HL-60 (cell line): Measurements from ENCODE around the gene QSOX2.

ENCODE experiments used
- DNase-seq, 2 experiments: peaks; one replicate each; pipeline ENCODE4 v3.0.0-alpha.2; 2010 to 2020; ENCODE audit warnings: low read depth in 1 of 2, low spot score in 1 of 2
- H3K27ac ChIP-seq: fragments of 250-450 bp; sonication (Bioruptor Pico); replicated peaks from 2 replicates; pipeline ENCODE4 v1.5.1; 2020; ENCODE audit warnings: mild to moderate bottlenecking, moderate library complexity
- H3K27me3 ChIP-seq: fragments of 250-450 bp; sonication (Bioruptor Pico); 2 replicates; pipeline ENCODE4 v1.5.1; 2021; ENCODE audit warnings: mild to moderate bottlenecking, moderate library complexity; ENCODE audit not compliant: insufficient read depth, poor library complexity, severe bottlenecking
- H3K4me3 ChIP-seq: replicated peaks from 2 replicates; pipeline ENCODE4 v1.5.1; 2011; ENCODE audit warnings: mild to moderate bottlenecking, control low read depth, low read length; ENCODE audit not compliant: insufficient read depth
- GABPA ChIP-seq: IDR thresholded peaks from 2 replicates; pipeline ENCODE4 v1.6.1; 2012; ENCODE audit warnings: low read depth
- POLR2AphosphoS5 ChIP-seq: IDR thresholded peaks from 2 replicates; pipeline ENCODE4 v1.6.1; 2012; ENCODE audit warnings: low read depth
- SPI1 ChIP-seq: IDR thresholded peaks from 2 replicates; pipeline ENCODE4 v1.6.1; 2012; ENCODE audit warnings: low read depth, mild to moderate bottlenecking, borderline replicate concordance
- TF ChIP-seq, protein P1 (sequence below): IDR thresholded peaks from 2 replicates; pipeline ENCODE4 v1.6.1; 2012; ENCODE audit warnings: low read depth; ENCODE audit not compliant: insufficient replicate concordance
- TF ChIP-seq, protein P2 (sequence below): IDR thresholded peaks from one replicate; pipeline ENCODE4 v1.5.1; 2011; ENCODE audit warnings: low read length, control low read depth, inconsistent platforms; ENCODE audit not compliant: insufficient read depth

Gene QSOX2

DNA sequence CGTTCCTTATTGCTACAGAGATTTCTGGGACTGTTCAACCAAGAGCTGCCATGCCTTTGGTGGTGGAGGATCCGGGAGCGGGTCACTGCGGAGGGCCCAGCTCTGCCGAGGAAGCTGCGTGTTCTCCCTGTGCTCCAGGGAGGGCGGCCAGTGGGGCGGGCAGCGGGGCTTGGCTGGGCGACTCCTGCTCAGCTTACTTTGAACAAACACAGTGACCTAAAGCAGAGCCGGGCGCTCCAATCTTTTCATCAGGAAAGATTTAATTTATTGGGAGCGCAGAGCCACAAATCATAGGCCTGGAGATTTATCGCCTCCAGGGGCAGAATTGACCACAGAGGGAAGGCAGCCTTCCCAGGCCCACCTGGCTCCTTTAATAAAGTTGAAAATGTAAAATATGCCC lies 68.4 kb downstream of the QSOX2 start:
- H3K27ac ChIP-seq: no peak overlapping the region
- TF ChIP-seq, protein P1, sequence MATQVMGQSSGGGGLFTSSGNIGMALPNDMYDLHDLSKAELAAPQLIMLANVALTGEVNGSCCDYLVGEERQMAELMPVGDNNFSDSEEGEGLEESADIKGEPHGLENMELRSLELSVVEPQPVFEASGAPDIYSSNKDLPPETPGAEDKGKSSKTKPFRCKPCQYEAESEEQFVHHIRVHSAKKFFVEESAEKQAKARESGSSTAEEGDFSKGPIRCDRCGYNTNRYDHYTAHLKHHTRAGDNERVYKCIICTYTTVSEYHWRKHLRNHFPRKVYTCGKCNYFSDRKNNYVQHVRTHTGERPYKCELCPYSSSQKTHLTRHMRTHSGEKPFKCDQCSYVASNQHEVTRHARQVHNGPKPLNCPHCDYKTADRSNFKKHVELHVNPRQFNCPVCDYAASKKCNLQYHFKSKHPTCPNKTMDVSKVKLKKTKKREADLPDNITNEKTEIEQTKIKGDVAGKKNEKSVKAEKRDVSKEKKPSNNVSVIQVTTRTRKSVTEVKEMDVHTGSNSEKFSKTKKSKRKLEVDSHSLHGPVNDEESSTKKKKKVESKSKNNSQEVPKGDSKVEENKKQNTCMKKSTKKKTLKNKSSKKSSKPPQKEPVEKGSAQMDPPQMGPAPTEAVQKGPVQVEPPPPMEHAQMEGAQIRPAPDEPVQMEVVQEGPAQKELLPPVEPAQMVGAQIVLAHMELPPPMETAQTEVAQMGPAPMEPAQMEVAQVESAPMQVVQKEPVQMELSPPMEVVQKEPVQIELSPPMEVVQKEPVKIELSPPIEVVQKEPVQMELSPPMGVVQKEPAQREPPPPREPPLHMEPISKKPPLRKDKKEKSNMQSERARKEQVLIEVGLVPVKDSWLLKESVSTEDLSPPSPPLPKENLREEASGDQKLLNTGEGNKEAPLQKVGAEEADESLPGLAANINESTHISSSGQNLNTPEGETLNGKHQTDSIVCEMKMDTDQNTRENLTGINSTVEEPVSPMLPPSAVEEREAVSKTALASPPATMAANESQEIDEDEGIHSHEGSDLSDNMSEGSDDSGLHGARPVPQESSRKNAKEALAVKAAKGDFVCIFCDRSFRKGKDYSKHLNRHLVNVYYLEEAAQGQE: no peak
- TF ChIP-seq POLR2AphosphoS5: no peak
- TF ChIP-seq GABPA: no peak
- no peak for TF ChIP-seq SPI1
- TF ChIP-seq, protein P2, sequence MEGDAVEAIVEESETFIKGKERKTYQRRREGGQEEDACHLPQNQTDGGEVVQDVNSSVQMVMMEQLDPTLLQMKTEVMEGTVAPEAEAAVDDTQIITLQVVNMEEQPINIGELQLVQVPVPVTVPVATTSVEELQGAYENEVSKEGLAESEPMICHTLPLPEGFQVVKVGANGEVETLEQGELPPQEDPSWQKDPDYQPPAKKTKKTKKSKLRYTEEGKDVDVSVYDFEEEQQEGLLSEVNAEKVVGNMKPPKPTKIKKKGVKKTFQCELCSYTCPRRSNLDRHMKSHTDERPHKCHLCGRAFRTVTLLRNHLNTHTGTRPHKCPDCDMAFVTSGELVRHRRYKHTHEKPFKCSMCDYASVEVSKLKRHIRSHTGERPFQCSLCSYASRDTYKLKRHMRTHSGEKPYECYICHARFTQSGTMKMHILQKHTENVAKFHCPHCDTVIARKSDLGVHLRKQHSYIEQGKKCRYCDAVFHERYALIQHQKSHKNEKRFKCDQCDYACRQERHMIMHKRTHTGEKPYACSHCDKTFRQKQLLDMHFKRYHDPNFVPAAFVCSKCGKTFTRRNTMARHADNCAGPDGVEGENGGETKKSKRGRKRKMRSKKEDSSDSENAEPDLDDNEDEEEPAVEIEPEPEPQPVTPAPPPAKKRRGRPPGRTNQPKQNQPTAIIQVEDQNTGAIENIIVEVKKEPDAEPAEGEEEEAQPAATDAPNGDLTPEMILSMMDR: no peak
- H3K27me3 ChIP-seq: no peaks in the 10 kb centered on the region
- H3K4me3 ChIP-seq: no peak overlapping the region
- DNase-seq: no peak

DNA sequence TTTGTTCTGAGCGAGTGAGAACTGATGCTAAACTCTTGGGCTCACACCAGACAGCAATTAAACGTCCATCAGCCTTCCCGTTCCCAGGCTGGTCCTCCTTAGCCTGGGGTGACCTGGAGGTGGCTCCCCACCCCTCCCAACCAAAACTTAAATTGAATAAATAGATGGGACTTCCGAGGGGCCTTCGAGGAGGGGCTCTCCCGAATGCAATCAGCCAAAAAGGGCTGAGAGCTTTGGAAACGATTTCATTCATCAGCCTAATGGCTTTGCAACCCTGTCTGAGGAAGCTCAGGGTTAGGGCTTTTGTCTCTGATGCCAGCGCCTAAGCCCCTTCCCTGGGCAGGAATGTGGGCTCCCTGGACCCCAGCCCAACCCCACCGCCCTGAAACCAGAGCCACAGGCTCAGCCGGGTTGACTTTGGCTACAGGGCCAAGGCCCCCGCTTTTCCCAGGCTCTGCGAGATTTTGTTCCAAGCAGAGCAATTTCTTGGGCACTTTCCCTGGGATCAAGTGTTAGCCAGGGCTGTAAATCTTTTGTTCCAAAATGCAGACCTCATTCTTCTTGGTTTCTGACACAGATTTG lies 69.9 kb downstream of the QSOX2 start:
- Histone ChIP-seq H3K4me3 (no peak overlapping the region), H3K27me3 (no peaks in the 10 kb centered on the region), H3K27ac (no peak overlapping the region)
- DNase-seq: no peak
- TF ChIP-seq POLR2AphosphoS5 (no peak), GABPA (no peak), SPI1 (no peak)
- TF ChIP-seq, protein P1: no peak
- TF ChIP-seq, protein P2: no peak

DNA sequence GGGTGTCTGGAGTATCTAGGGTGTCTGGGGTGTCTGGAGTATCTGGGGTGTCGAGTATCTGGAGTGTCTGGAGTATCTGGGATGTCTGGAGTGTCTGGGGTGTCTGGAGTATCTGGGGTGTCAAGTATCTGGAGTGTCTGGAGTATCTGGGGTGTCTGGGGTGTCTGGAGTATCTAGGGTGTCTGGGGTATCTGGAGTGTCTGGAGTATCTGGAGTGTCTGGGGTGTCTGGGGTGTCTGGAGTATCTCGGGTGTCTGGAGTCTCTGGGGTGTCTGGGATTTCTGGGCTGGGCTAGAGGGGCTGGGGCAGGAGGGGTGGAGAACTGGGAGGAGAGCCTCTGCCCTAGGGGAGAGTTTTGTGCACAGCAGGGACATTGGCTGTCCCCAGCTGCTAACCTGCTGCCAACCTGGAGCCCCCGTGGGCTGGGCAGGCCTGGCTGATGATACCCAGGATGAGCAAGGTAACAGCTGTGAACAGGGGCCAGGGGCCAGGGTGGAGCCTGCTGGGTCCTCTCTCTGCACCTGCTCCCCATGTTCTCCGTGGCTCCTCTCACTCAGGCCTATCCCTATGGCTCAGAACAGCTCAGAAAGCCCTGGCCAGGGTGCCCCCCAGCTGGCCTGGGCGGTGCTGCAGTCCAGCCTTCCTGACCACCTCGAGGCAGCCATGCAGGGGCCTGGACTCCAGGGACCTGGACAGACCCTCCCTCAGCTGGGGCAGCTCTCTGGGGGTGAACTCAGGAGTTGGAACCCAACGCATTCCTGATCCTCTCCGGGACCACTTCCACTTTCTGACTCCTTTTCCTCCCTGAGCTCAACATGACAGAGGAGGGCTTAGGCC lies 70.6 kb downstream of the QSOX2 start:
- TF ChIP-seq GABPA (no peak), POLR2AphosphoS5 (no peak), SPI1 (no peak)
- TF ChIP-seq, protein P1: no peak
- TF ChIP-seq, protein P2: no peak
- no peak for DNase-seq
- no peaks in the 10 kb centered on the region for H3K27me3 ChIP-seq
- no peak overlapping the region for H3K4me3 ChIP-seq
- no peak overlapping the region for H3K27ac ChIP-seq
